ENCODE results near the gene NOL12.
A peak's percentile ranks its signal among the peaks of the same experiment; 100 is the strongest.

NOL12 gene

DNA sequence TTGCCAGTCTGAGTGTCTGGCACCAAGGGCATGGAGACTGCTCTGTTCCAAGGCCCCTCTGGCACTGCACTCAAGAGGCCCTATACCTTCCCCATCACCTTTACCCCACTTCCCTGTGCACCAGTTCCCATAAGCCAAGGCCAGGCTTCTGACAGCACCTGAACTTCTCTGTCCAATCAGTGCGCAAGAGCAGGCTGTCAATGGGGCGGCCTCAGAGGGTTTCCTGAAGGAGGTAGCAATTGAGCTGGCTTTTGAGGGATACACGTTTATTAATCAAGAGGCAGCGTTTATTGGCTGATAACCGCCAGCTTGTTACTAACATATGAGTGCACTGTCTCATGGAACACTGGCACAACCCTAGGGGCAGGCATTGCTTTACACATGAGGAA lies 44.6 kb upstream of the NOL12 start:
- H3K4me3 ChIP-seq (replicated peaks; ENCODE audit: insufficient read depth, low read length): no peak overlapping the region
- H3K27ac ChIP-seq (replicated peaks): peak overlapping the region; percentile 81; the same call in 1 of the 2 replicates
- TF ChIP-seq GABPA (IDR thresholded peaks at IDR 0.05; ENCODE audit: low read depth) (no peak), SPI1 (IDR thresholded peaks at IDR 0.05; ENCODE audit: borderline replicate concordance, low read depth) (no peak), REST (IDR thresholded peaks at IDR 0.05; ENCODE audit: insufficient replicate concordance, low read depth) (no peak), CTCF (IDR thresholded peaks at IDR 0.05; ENCODE audit: insufficient read depth, low read length) (no peak), POLR2AphosphoS5 (IDR thresholded peaks at IDR 0.05; ENCODE audit: low read depth) (no peak)
- H3K27me3 ChIP-seq (ENCODE audit: insufficient read depth, poor library complexity, severe bottlenecking): no peaks in the 10 kb centered on the region
- DNase-seq (ENCODE audit: low read depth in 1 of 2, low spot score in 1 of 2): no peak

- TF ChIP-seq POLR2AphosphoS5 (IDR thresholded peaks at IDR 0.05; ENCODE audit: low read depth): no peak
- no peak for TF ChIP-seq GABPA (IDR thresholded peaks at IDR 0.05; ENCODE audit: low read depth)
- peak; percentile 91 for TF ChIP-seq CTCF (IDR thresholded peaks at IDR 0.05; ENCODE audit: insufficient read depth, low read length)
- H3K4me3 ChIP-seq (replicated peaks; ENCODE audit: insufficient read depth, low read length): no peak overlapping the region
- no peak overlapping the region for H3K27ac ChIP-seq (replicated peaks)
- H3K27me3 ChIP-seq (ENCODE audit: insufficient read depth, poor library complexity, severe bottlenecking): no peaks in the 10 kb centered on the region
- peak in 1 of 2 experiments; percentile 85 for DNase-seq (ENCODE audit: low read depth in 1 of 2, low spot score in 1 of 2)
These were observed 42.8 kb upstream of the NOL12 start for GRCh38 chr22:37643225-37643847.

GRCh38 chr22:37647317-37647716 lies 38.8 kb upstream of the NOL12 start:
- H3K27ac ChIP-seq (replicated peaks): no peak overlapping the region
- DNase-seq (ENCODE audit: low read depth in 1 of 2, low spot score in 1 of 2): no peak
- TF ChIP-seq GABPA (IDR thresholded peaks at IDR 0.05; ENCODE audit: low read depth) (no peak), REST (IDR thresholded peaks at IDR 0.05; ENCODE audit: insufficient replicate concordance, low read depth) (no peak), SPI1 (IDR thresholded peaks at IDR 0.05; ENCODE audit: borderline replicate concordance, low read depth) (no peak), CTCF (IDR thresholded peaks at IDR 0.05; ENCODE audit: insufficient read depth, low read length) (no peak)
- no peaks in the 10 kb centered on the region for H3K27me3 ChIP-seq (ENCODE audit: insufficient read depth, poor library complexity, severe bottlenecking)
- no peak overlapping the region for H3K4me3 ChIP-seq (replicated peaks; ENCODE audit: insufficient read depth, low read length)

GRCh38 chr22:37647928-37648327 lies 38.2 kb upstream of the NOL12 start:
- Histone ChIP-seq H3K27me3 (ENCODE audit: insufficient read depth, poor library complexity, severe bottlenecking) (no peaks in the 10 kb centered on the region), H3K4me3 (replicated peaks; ENCODE audit: insufficient read depth, low read length) (no peak overlapping the region), H3K27ac (replicated peaks) (no peak overlapping the region)
- no peak for DNase-seq (ENCODE audit: low read depth in 1 of 2, low spot score in 1 of 2)
- TF ChIP-seq SPI1 (IDR thresholded peaks at IDR 0.05; ENCODE audit: borderline replicate concordance, low read depth) (no peak), CTCF (IDR thresholded peaks at IDR 0.05; ENCODE audit: insufficient read depth, low read length) (no peak), REST (IDR thresholded peaks at IDR 0.05; ENCODE audit: insufficient replicate concordance, low read depth) (no peak), POLR2AphosphoS5 (IDR thresholded peaks at IDR 0.05; ENCODE audit: low read depth) (no peak), GABPA (IDR thresholded peaks at IDR 0.05; ENCODE audit: low read depth) (no peak)
